ENCODE results near the gene NOVA2.
A peak's percentile ranks its signal among the peaks of the same experiment; 100 is the strongest.

NOVA2 gene

GRCh38 chr19:45999653-46000121 is 26.0 kb upstream of the NOVA2 start:
- Histone ChIP-seq H3K27me3 (ENCODE audit: control insufficient read depth, insufficient read depth, low read length) (no peaks in the 10 kb centered on the region), H3K9ac (ENCODE audit: low read depth, low read length) (no peak overlapping the region), H3K27ac (ENCODE audit: low read depth, low read length) (no peak overlapping the region), H3K36me3 (ENCODE audit: control insufficient read depth, insufficient read depth, low read length) (no peaks in the 10 kb centered on the region; the same call in 1 of the 2 replicates), H3K4me1 (ENCODE audit: control insufficient read depth, insufficient read depth, low read length) (no peaks in the 10 kb centered on the region), H3K4me3 (ENCODE audit: low read depth, low read length) (peak overlapping the region; percentile 76), H3K9me3 (ENCODE audit: control insufficient read depth, insufficient read depth, low read length) (no peaks in the 10 kb centered on the region)

GRCh38 chr19:45998834-45999233 is 25.2 kb upstream of the NOVA2 start:
- H3K4me1 ChIP-seq (ENCODE audit: control insufficient read depth, insufficient read depth, low read length) = peaks cover 2% of the 10 kb centered on the region; the same call in 1 of the 2 replicates
- no peaks in the 10 kb centered on the region for H3K9me3 ChIP-seq (ENCODE audit: control insufficient read depth, insufficient read depth, low read length)
- no peak overlapping the region for H3K4me3 ChIP-seq (ENCODE audit: low read depth, low read length)
- no peak overlapping the region for H3K27ac ChIP-seq (ENCODE audit: low read depth, low read length)
- H3K9ac ChIP-seq (ENCODE audit: low read depth, low read length) = no peak overlapping the region
- H3K36me3 ChIP-seq (ENCODE audit: control insufficient read depth, insufficient read depth, low read length) = no peaks in the 10 kb centered on the region; the same call in 1 of the 2 replicates
- no peaks in the 10 kb centered on the region for H3K27me3 ChIP-seq (ENCODE audit: control insufficient read depth, insufficient read depth, low read length)

GRCh38 chr19:45996933-45997332 is 23.3 kb upstream of the NOVA2 start:
- no peaks in the 10 kb centered on the region; the same call in 1 of the 2 replicates for H3K36me3 ChIP-seq (ENCODE audit: control insufficient read depth, insufficient read depth, low read length)
- no peak overlapping the region for H3K9ac ChIP-seq (ENCODE audit: low read depth, low read length)
- H3K27ac ChIP-seq (ENCODE audit: low read depth, low read length) = no peak overlapping the region
- no peak overlapping the region for H3K4me3 ChIP-seq (ENCODE audit: low read depth, low read length)
- H3K9me3 ChIP-seq (ENCODE audit: control insufficient read depth, insufficient read depth, low read length) = no peaks in the 10 kb centered on the region
- peaks cover 2% of the 10 kb centered on the region; the same call in 1 of the 2 replicates for H3K4me1 ChIP-seq (ENCODE audit: control insufficient read depth, insufficient read depth, low read length)
- H3K27me3 ChIP-seq (ENCODE audit: control insufficient read depth, insufficient read depth, low read length) = no peaks in the 10 kb centered on the region

GRCh38 chr19:45995715-45996385 is 22.2 kb upstream of the NOVA2 start:
- Histone ChIP-seq H3K27ac (ENCODE audit: low read depth, low read length) (no peak overlapping the region), H3K4me1 (ENCODE audit: control insufficient read depth, insufficient read depth, low read length) (peaks cover 2% of the 10 kb centered on the region; the same call in 1 of the 2 replicates), H3K36me3 (ENCODE audit: control insufficient read depth, insufficient read depth, low read length) (no peaks in the 10 kb centered on the region; the same call in 1 of the 2 replicates), H3K4me3 (ENCODE audit: low read depth, low read length) (peak overlapping the region; percentile 87), H3K9me3 (ENCODE audit: control insufficient read depth, insufficient read depth, low read length) (no peaks in the 10 kb centered on the region), H3K27me3 (ENCODE audit: control insufficient read depth, insufficient read depth, low read length) (no peaks in the 10 kb centered on the region), H3K9ac (ENCODE audit: low read depth, low read length) (peak overlapping the region; percentile 45)

GRCh38 chr19:45994998-45995714 is 21.5 kb upstream of the NOVA2 start, which contains the start of gene CCDC61:
TSS of gene CCDC61 (plus strand) at chr19:45995467. CDS start at chr19:46003019, 7,552 bp downstream.
- Histone ChIP-seq H3K4me3 (ENCODE audit: low read depth, low read length) (peak within 1 kb of the TSS; percentile 87), H3K27me3 (ENCODE audit: control insufficient read depth, insufficient read depth, low read length) (no peaks in the 10 kb centered on the region), H3K9ac (ENCODE audit: low read depth, low read length) (peak within 1 kb of the TSS; percentile 45), H3K27ac (ENCODE audit: low read depth, low read length) (peak within 1 kb of the TSS; percentile 64), H3K36me3 (ENCODE audit: control insufficient read depth, insufficient read depth, low read length) (no peaks in the 10 kb centered on the region; the same call in 1 of the 2 replicates), H3K4me1 (ENCODE audit: control insufficient read depth, insufficient read depth, low read length) (peaks cover 2% of the 10 kb centered on the region; the same call in 1 of the 2 replicates), H3K9me3 (ENCODE audit: control insufficient read depth, insufficient read depth, low read length) (no peaks in the 10 kb centered on the region)

- Histone ChIP-seq H3K27ac (ENCODE audit: low read depth, low read length) (peak overlapping the region; percentile 64), H3K9me3 (ENCODE audit: control insufficient read depth, insufficient read depth, low read length) (no peaks in the 10 kb centered on the region), H3K4me3 (ENCODE audit: low read depth, low read length) (peak overlapping the region; percentile 70), H3K9ac (ENCODE audit: low read depth, low read length) (no peak overlapping the region), H3K4me1 (ENCODE audit: control insufficient read depth, insufficient read depth, low read length) (peaks cover 2% of the 10 kb centered on the region; the same call in 1 of the 2 replicates), H3K27me3 (ENCODE audit: control insufficient read depth, insufficient read depth, low read length) (no peaks in the 10 kb centered on the region), H3K36me3 (ENCODE audit: control insufficient read depth, insufficient read depth, low read length) (no peaks in the 10 kb centered on the region; the same call in 1 of the 2 replicates)
Observed at GRCh38 chr19:45994456-45994997, 20.9 kb upstream of the NOVA2 start.

GRCh38 chr19:45990113-45990728 is 16.6 kb upstream of the NOVA2 start:
- H3K9me3 ChIP-seq (ENCODE audit: control insufficient read depth, insufficient read depth, low read length) = no peaks in the 10 kb centered on the region
- H3K36me3 ChIP-seq (ENCODE audit: control insufficient read depth, insufficient read depth, low read length) = no peaks in the 10 kb centered on the region
- no peaks in the 10 kb centered on the region for H3K27me3 ChIP-seq (ENCODE audit: control insufficient read depth, insufficient read depth, low read length)
- no peak overlapping the region for H3K4me3 ChIP-seq (ENCODE audit: low read depth, low read length)
- no peak overlapping the region for H3K9ac ChIP-seq (ENCODE audit: low read depth, low read length)
- H3K4me1 ChIP-seq (ENCODE audit: control insufficient read depth, insufficient read depth, low read length) = peaks cover 2% of the 10 kb centered on the region; the same call in 1 of the 2 replicates
- no peak overlapping the region for H3K27ac ChIP-seq (ENCODE audit: low read depth, low read length)

- no peaks in the 10 kb centered on the region; the same call in 1 of the 2 replicates for H3K4me1 ChIP-seq (ENCODE audit: control insufficient read depth, insufficient read depth, low read length)
- no peaks in the 10 kb centered on the region for H3K9me3 ChIP-seq (ENCODE audit: control insufficient read depth, insufficient read depth, low read length)
- no peak overlapping the region for H3K4me3 ChIP-seq (ENCODE audit: low read depth, low read length)
- no peaks in the 10 kb centered on the region for H3K27me3 ChIP-seq (ENCODE audit: control insufficient read depth, insufficient read depth, low read length)
- no peak overlapping the region for H3K27ac ChIP-seq (ENCODE audit: low read depth, low read length)
- no peaks in the 10 kb centered on the region for H3K36me3 ChIP-seq (ENCODE audit: control insufficient read depth, insufficient read depth, low read length)
- H3K9ac ChIP-seq (ENCODE audit: low read depth, low read length) = no peak overlapping the region
Observed at GRCh38 chr19:45985321-45985720, 11.7 kb upstream of the NOVA2 start.

GRCh38 chr19:45981350-45981749 is 7.7 kb upstream of the NOVA2 start:
- H3K36me3 ChIP-seq (ENCODE audit: control insufficient read depth, insufficient read depth, low read length) = no peaks in the 10 kb centered on the region
- no peak overlapping the region for H3K27ac ChIP-seq (ENCODE audit: low read depth, low read length)
- no peaks in the 10 kb centered on the region; the same call in 1 of the 2 replicates for H3K4me1 ChIP-seq (ENCODE audit: control insufficient read depth, insufficient read depth, low read length)
- H3K9ac ChIP-seq (ENCODE audit: low read depth, low read length) = no peak overlapping the region
- H3K9me3 ChIP-seq (ENCODE audit: control insufficient read depth, insufficient read depth, low read length) = no peaks in the 10 kb centered on the region
- no peak overlapping the region for H3K4me3 ChIP-seq (ENCODE audit: low read depth, low read length)
- no peaks in the 10 kb centered on the region for H3K27me3 ChIP-seq (ENCODE audit: control insufficient read depth, insufficient read depth, low read length)

- no peak overlapping the region for H3K9ac ChIP-seq (ENCODE audit: low read depth, low read length)
- H3K4me1 ChIP-seq (ENCODE audit: control insufficient read depth, insufficient read depth, low read length) = no peaks in the 10 kb centered on the region; the same call in 1 of the 2 replicates
- no peaks in the 10 kb centered on the region for H3K36me3 ChIP-seq (ENCODE audit: control insufficient read depth, insufficient read depth, low read length)
- H3K27ac ChIP-seq (ENCODE audit: low read depth, low read length) = no peak overlapping the region
- H3K9me3 ChIP-seq (ENCODE audit: control insufficient read depth, insufficient read depth, low read length) = no peaks in the 10 kb centered on the region
- H3K4me3 ChIP-seq (ENCODE audit: low read depth, low read length) = no peak overlapping the region
- H3K27me3 ChIP-seq (ENCODE audit: control insufficient read depth, insufficient read depth, low read length) = no peaks in the 10 kb centered on the region
Observed at GRCh38 chr19:45978156-45978555, 4.5 kb upstream of the NOVA2 start.
